Lower leg skin (tissue), 4 donors: Measurements from ENCODE around the gene ARMC12. TPM values are rescaled to one million over a fixed set of nuclear protein-coding genes. Genes with fewer than 3 reads are reported as not detected.

Experiments
- DNase-seq, 2 donors: peaks; one replicate each; pipeline ENCODE4 v3.0.0-alpha.2; 2019; ENCODE audit warnings: low spot score in 2 of 2
- H3K4me3 ChIP-seq: fragments of 200-600 bp; sonication (generic); 2 replicates; pipeline ENCODE4 v1.5.1; 2017; ENCODE audit warnings: mild to moderate bottlenecking, low read depth; ENCODE audit not compliant: poor library complexity, severe bottlenecking
- CTCF ChIP-seq, 3 donors: fragments of 450-650 bp; IDR thresholded peaks; one replicate each; pipeline ENCODE4 v1.5.1; 2016; ENCODE audit warnings: antibody characterized with exemption in 3 of 3, mild to moderate bottlenecking in 3 of 3, moderate library complexity in 2 of 3
- POLR2A ChIP-seq, 2 donors: fragments of 450-650 bp; IDR thresholded peaks; one replicate each; pipeline ENCODE4 v1.6.1; 2016 to 2017; ENCODE audit warnings: antibody characterized with exemption in 2 of 2, mild to moderate bottlenecking in 1 of 2, moderate library complexity in 1 of 2
- WGBS, 2 donors: methylation state at CpG; one replicate each; pipeline ENCODE4 v1.1.5; 2018; 5-methylcytosine and 5-hydroxymethylcytosine counted together
- intact Hi-C: fragments of 100-400 bp; cut with DNase I; formaldehyde crosslinking; loops from one replicate; pipeline ENCODE4 v1.15.0; 2023; ENCODE audit warnings: low total_unique reads
- total RNA-seq, 4 donors: library from RNA; depleted of rRNA; stranded (reverse); fragments of >200 nt; gene quantifications; one replicate each; pipeline ENCODE4 v1.1.0, GENCODE V29; 2016

The ARMC12 gene
- total RNA-seq, 4 donors from 2014 or later: 0.52 TPM; not detected in 3

GRCh38 chr6:35707714-35708407, 29.0 kb upstream of the ARMC12 start:
- intact Hi-C loops: no loop called here
- no peak for TF ChIP-seq CTCF (IDR thresholded peaks at IDR 0.05)
- TF ChIP-seq POLR2A (IDR thresholded peaks at IDR 0.05): no peak
- no peak for DNase-seq
- 67 to 71% methylated on average over 4 of the region's 4 CpGs for WGBS, 2 donors
- no peak overlapping the region for H3K4me3 ChIP-seq

GRCh38 chr6:35708585-35708984, 28.2 kb upstream of the ARMC12 start:
- DNase-seq: no peak
- no peak overlapping the region for H3K4me3 ChIP-seq
- intact Hi-C loops: no loop called here
- TF ChIP-seq CTCF (IDR thresholded peaks at IDR 0.05) (no peak), POLR2A (IDR thresholded peaks at IDR 0.05) (no peak)

GRCh38 chr6:35710241-35710847, 26.5 kb upstream of the ARMC12 start:
- intact Hi-C loops: no loop called here
- H3K4me3 ChIP-seq: no peak overlapping the region
- TF ChIP-seq POLR2A (IDR thresholded peaks at IDR 0.05) (no peak), CTCF (IDR thresholded peaks at IDR 0.05) (no peak)
- DNase-seq: peak in 1 of 2 donors; percentile 43
- 68 to 79% methylated on average over 4 of the region's 4 CpGs for WGBS, 2 donors

GRCh38 chr6:35711731-35712130, 25.1 kb upstream of the ARMC12 start:
- 95 to 97% methylated on average over 7 of the region's 7 CpGs for WGBS, 2 donors
- TF ChIP-seq CTCF (IDR thresholded peaks at IDR 0.05) (no peak), POLR2A (IDR thresholded peaks at IDR 0.05) (no peak)
- H3K4me3 ChIP-seq: no peak overlapping the region
- intact Hi-C loops: no loop called here
- DNase-seq: peak in 1 of 2 donors; percentile 31

GRCh38 chr6:35713006-35713767, 23.6 kb upstream of the ARMC12 start:
- intact Hi-C loops: no loop called here
- TF ChIP-seq POLR2A (IDR thresholded peaks at IDR 0.05) (no peak), CTCF (IDR thresholded peaks at IDR 0.05) (no peak)
- DNase-seq: peak in 1 of 2 donors; percentile 60
- H3K4me3 ChIP-seq: no peak overlapping the region
- 78 to 87% methylated on average over 7 of the region's 7 CpGs for WGBS, 2 donors
